Epithelial cell of esophagus (primary cell): ENCODE results near the gene GPR135.

Experiments used
- DNase-seq: peaks from one replicate; pipeline ENCODE4 v3.0.0; 2010; ENCODE audit warnings: low read depth
- H3K4me3 ChIP-seq: 2 replicates; pipeline ENCODE4 v1.5.1; 2011; ENCODE audit warnings: mild to moderate bottlenecking, low read length, control low read depth
- CTCF ChIP-seq: IDR thresholded peaks from 2 replicates; pipeline ENCODE4 v1.5.1; 2011; ENCODE audit warnings: low read depth, mild to moderate bottlenecking, low read length, control low read depth, inconsistent platforms; ENCODE audit not compliant: insufficient read depth; ENCODE audit errors: missing control alignments

GPR135 gene

DNA sequence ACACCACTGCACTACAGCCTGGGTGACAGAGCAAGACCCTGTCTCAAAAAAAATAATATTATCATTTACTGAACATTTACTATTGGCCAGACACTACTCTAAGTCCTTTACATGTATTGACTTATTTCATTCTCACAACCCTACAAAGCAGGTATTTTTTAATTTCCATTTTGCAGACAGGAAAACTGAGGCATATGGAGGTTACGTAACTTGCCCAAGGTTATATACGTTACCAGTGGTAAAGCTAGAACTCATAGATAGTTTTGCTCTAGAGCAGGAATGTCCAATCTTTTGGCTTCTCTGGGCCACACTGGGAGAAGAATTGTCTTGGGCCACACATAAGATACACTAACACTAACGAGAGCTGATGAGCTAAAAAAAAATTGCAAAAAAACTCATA is 13.4 kb upstream of the GPR135 start:
- TF ChIP-seq CTCF = no peak
- DNase-seq = no peak
- H3K4me3 ChIP-seq = no peak overlapping the region

DNA sequence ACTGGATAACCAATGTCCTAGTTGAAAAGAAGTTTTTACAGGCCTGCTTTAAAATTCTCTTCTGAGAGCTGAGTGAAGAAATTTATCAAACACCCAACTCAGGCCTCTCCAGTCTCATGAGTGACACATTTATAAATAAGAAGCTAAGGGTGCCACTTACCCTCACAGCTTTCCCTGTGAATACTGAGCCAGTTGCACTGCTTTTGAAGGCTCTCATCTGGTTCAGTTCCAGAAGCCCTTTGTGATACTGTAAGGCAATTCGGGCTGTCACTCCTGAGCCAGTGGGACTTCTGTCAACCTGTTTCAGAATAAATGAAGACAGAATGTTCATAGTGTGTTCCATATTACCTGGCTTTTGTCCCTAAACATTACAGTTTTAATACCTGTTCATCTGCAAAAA is 10.5 kb upstream of the GPR135 start:
- no peak overlapping the region for H3K4me3 ChIP-seq
- TF ChIP-seq CTCF = no peak
- DNase-seq = no peak

DNA sequence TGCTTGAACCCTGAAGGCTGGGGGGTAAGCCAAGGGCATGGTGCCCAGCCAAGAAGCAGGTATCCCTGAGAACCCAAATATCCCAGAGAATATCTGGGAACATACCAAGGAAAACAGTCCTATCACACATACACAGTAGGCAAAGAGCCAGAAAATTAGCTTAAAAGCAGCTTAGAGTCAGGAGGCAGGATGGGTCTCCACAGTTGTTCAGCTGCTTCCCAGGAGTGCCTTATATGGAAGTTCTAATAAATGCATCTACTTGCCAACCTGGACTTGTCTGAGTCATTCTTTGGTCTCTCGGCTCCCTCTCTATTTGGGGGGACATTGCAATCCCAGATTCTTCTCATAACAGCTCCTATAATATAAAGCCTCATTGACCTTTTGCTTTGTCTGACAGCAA is 9.0 kb upstream of the GPR135 start:
- TF ChIP-seq CTCF = no peak
- DNase-seq = no peak
- H3K4me3 ChIP-seq = no peak overlapping the region

GRCh38 chr14:59464486-59465315 is 479 bp downstream of the GPR135 start:
- H3K4me3 ChIP-seq = peak overlapping the region; percentile 41
- DNase-seq = peak; percentile 53
- no peak for TF ChIP-seq CTCF

GRCh38 chr14:59463787-59464485 is 1.2 kb downstream of the GPR135 start:
- peak; percentile 17 for DNase-seq
- H3K4me3 ChIP-seq = peak overlapping the region; percentile 41
- TF ChIP-seq CTCF = no peak

DNA sequence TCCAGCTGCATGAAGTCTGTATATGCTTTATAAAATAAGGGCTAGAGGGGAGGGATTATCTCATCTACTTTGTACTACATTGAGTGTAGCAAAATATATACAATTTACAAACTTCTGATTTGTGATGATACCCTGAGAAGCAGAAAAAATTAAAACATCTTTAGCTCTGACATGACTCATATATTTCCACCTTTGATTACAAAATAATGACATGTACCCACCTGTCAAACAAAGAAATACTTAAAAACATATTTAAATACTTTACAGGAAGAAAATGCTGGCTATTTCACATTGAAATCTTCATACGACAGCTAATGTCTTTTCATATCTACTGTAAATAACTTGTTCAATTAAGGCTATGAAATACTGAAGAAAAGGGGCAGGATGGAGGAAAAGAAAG is 3.3 kb downstream of the GPR135 start:
- no peak overlapping the region for H3K4me3 ChIP-seq
- peak; percentile 60 for DNase-seq
- TF ChIP-seq CTCF = no peak
